Measurements from ENCODE around the gene TRMO.

DNA sequence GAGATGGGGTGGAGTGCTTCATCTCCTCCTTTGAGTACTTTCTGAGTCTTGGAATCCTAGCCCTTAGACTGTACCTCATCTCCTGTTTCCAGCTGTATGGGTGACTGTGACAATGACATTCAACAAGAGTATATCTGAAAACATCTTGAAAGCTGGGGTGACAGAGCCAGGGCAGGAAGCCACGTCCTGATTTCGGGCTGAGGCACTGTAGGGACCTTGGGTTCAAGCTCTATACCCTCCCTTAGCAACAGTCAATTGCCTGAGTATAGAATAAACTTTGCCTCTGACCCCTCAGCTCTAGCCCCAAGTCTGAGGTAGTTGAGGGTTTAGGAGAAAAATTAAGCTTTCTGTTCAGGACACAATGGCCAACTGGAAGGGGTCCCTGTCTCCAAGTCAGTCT is 63.0 kb downstream of the TRMO start:
- TF ChIP-seq RAD21 (IDR thresholded peaks at IDR 0.05; ENCODE audit: low read depth), result no peak
- no peak for TF ChIP-seq ZBTB7A (IDR thresholded peaks at IDR 0.05; ENCODE audit: low read depth)
- TF ChIP-seq, protein P1, sequence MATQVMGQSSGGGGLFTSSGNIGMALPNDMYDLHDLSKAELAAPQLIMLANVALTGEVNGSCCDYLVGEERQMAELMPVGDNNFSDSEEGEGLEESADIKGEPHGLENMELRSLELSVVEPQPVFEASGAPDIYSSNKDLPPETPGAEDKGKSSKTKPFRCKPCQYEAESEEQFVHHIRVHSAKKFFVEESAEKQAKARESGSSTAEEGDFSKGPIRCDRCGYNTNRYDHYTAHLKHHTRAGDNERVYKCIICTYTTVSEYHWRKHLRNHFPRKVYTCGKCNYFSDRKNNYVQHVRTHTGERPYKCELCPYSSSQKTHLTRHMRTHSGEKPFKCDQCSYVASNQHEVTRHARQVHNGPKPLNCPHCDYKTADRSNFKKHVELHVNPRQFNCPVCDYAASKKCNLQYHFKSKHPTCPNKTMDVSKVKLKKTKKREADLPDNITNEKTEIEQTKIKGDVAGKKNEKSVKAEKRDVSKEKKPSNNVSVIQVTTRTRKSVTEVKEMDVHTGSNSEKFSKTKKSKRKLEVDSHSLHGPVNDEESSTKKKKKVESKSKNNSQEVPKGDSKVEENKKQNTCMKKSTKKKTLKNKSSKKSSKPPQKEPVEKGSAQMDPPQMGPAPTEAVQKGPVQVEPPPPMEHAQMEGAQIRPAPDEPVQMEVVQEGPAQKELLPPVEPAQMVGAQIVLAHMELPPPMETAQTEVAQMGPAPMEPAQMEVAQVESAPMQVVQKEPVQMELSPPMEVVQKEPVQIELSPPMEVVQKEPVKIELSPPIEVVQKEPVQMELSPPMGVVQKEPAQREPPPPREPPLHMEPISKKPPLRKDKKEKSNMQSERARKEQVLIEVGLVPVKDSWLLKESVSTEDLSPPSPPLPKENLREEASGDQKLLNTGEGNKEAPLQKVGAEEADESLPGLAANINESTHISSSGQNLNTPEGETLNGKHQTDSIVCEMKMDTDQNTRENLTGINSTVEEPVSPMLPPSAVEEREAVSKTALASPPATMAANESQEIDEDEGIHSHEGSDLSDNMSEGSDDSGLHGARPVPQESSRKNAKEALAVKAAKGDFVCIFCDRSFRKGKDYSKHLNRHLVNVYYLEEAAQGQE (IDR thresholded peaks at IDR 0.05; ENCODE audit: low read depth), result no peak
- TF ChIP-seq CEBPB (IDR thresholded peaks at IDR 0.05), result no peak
- TF ChIP-seq NFIC (IDR thresholded peaks at IDR 0.05), result no peak
